Measurements from ENCODE around the gene TMEM221.

Gene TMEM221

GRCh38 chr19:17457616-17458015 is 9.1 kb upstream of the TMEM221 start:
- Histone ChIP-seq H3K4me1 (ENCODE audit: low read length) (peaks cover 6% of the 10 kb centered on the region; the same call in 1 of the 2 replicates), H3K9me3 (ENCODE audit: insufficient read depth, low read length) (no peaks in the 10 kb centered on the region), H4K20me1 (ENCODE audit: insufficient read depth, low read length) (no peaks in the 10 kb centered on the region), H3K79me2 (ENCODE audit: low read length) (no peaks in the 10 kb centered on the region), H3K4me2 (ENCODE audit: low read length) (no peak overlapping the region), H3K9ac (ENCODE audit: low read length) (no peak overlapping the region), H2AFZ (ENCODE audit: low read depth, low read length) (no peak overlapping the region), H3K27me3 (ENCODE audit: low read depth, low read length) (peaks cover 14% of the 10 kb centered on the region), H3K4me3 (ENCODE audit: low read length) (no peak overlapping the region), H3K27ac (ENCODE audit: low read length) (no peak overlapping the region), H3K36me3 (replicated peaks; ENCODE audit: low read depth, low read length) (no peaks in the 10 kb centered on the region)
- no peak for TF ChIP-seq EZH2phosphoT487 (IDR thresholded peaks at IDR 0.05; ENCODE audit: low read depth)
- no peak for TF ChIP-seq CTCF (IDR thresholded peaks at IDR 0.05; ENCODE audit: low read depth, low read length)

- peaks cover 6% of the 10 kb centered on the region; the same call in 1 of the 2 replicates for H3K4me1 ChIP-seq (ENCODE audit: low read length)
- H3K79me2 ChIP-seq (ENCODE audit: low read length): no peaks in the 10 kb centered on the region
- TF ChIP-seq CTCF (IDR thresholded peaks at IDR 0.05; ENCODE audit: low read depth, low read length) (no peak), EZH2phosphoT487 (IDR thresholded peaks at IDR 0.05; ENCODE audit: low read depth) (no peak)
- H4K20me1 ChIP-seq (ENCODE audit: insufficient read depth, low read length): no peaks in the 10 kb centered on the region
- no peaks in the 10 kb centered on the region for H3K9me3 ChIP-seq (ENCODE audit: insufficient read depth, low read length)
- H3K36me3 ChIP-seq (replicated peaks; ENCODE audit: low read depth, low read length): no peaks in the 10 kb centered on the region
- no peak overlapping the region for H2AFZ ChIP-seq (ENCODE audit: low read depth, low read length)
- H3K27ac ChIP-seq (ENCODE audit: low read length): no peak overlapping the region
- H3K4me2 ChIP-seq (ENCODE audit: low read length): no peak overlapping the region
- H3K9ac ChIP-seq (ENCODE audit: low read length): no peak overlapping the region
- H3K27me3 ChIP-seq (ENCODE audit: low read depth, low read length): peaks cover 14% of the 10 kb centered on the region
- H3K4me3 ChIP-seq (ENCODE audit: low read length): no peak overlapping the region
These were observed 7.7 kb upstream of the TMEM221 start for GRCh38 chr19:17456127-17456526.

DNA sequence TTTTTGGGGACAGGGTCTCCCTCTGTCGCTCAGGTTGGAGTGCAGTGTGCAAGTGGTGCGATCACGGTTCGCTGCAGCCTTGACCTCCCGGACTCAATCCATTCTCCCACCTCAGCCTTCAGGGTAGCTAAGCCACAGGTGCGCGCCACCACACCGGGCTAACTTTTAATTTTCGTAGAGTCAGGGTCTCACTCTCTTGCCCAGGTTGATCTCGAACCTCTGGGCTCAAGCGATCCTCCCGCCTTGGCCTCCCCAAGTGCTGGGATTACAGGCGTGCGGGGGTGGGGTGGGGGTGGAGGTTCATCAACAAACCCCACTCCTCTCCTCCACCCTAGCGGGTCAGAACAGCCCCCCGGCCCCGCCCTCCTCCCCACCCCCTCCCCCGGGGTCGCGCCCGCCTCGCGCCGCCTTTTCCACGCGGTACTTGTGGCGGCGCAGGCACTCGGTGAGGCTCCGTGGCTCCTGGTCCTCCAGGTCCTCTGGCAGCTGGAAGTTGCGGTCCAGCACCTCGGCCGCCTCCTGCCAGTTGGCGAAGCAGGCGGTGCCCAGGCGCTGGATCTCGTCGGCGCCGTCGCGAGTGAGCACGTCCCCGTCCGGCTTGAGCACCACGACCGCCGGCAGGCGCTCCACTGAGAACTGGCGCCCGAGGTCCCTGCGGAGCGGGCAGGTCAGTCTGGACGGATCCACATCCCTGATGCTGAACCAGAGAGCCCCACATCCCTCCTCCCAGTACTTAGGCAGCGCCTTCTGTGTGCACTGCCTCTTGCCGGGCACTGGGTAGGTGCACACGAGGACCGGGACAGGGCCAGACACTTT is 7.0 kb upstream of the TMEM221 start:
- H3K9ac ChIP-seq (ENCODE audit: low read length): no peak overlapping the region
- no peak overlapping the region for H3K27ac ChIP-seq (ENCODE audit: low read length)
- H3K9me3 ChIP-seq (ENCODE audit: insufficient read depth, low read length): no peaks in the 10 kb centered on the region
- H3K79me2 ChIP-seq (ENCODE audit: low read length): no peaks in the 10 kb centered on the region
- H3K4me1 ChIP-seq (ENCODE audit: low read length): peaks cover 6% of the 10 kb centered on the region; the same call in 1 of the 2 replicates
- no peaks in the 10 kb centered on the region for H4K20me1 ChIP-seq (ENCODE audit: insufficient read depth, low read length)
- H2AFZ ChIP-seq (ENCODE audit: low read depth, low read length): no peak overlapping the region
- H3K27me3 ChIP-seq (ENCODE audit: low read depth, low read length): peaks cover 14% of the 10 kb centered on the region
- H3K4me3 ChIP-seq (ENCODE audit: low read length): no peak overlapping the region
- no peaks in the 10 kb centered on the region for H3K36me3 ChIP-seq (replicated peaks; ENCODE audit: low read depth, low read length)
- H3K4me2 ChIP-seq (ENCODE audit: low read length): no peak overlapping the region
- TF ChIP-seq EZH2phosphoT487 (IDR thresholded peaks at IDR 0.05; ENCODE audit: low read depth) (no peak), CTCF (IDR thresholded peaks at IDR 0.05; ENCODE audit: low read depth, low read length) (no peak)

DNA sequence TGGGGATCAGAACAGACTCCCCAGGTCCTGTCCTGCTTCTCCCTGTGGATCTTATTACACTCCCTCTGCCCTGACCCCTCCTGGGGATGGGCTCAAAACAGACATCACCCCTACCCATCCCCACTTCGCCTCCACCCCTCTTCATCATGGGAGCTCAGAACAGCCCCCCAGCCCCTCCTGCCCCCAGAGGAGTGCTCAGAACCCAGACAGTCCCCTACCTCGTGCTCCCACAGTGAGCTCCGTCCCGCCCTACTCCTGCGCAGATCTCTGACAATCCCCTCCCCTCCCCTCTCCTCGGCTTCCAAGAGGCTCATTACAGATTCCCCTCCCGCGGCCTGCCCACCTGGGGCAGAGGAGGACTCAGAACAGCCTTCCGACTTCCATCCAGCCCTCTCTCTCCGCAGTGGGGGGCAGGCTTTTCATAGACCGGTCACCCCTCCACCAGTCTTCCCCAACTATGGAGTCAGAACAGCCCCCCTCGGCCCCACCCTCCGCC is 6.2 kb upstream of the TMEM221 start:
- no peak overlapping the region for H2AFZ ChIP-seq (ENCODE audit: low read depth, low read length)
- H3K4me3 ChIP-seq (ENCODE audit: low read length): no peak overlapping the region
- no peaks in the 10 kb centered on the region for H3K36me3 ChIP-seq (replicated peaks; ENCODE audit: low read depth, low read length)
- TF ChIP-seq CTCF (IDR thresholded peaks at IDR 0.05; ENCODE audit: low read depth, low read length) (no peak), EZH2phosphoT487 (IDR thresholded peaks at IDR 0.05; ENCODE audit: low read depth) (no peak)
- H4K20me1 ChIP-seq (ENCODE audit: insufficient read depth, low read length): no peaks in the 10 kb centered on the region
- H3K27ac ChIP-seq (ENCODE audit: low read length): no peak overlapping the region
- H3K9me3 ChIP-seq (ENCODE audit: insufficient read depth, low read length): no peaks in the 10 kb centered on the region
- peaks cover 20% of the 10 kb centered on the region for H3K27me3 ChIP-seq (ENCODE audit: low read depth, low read length)
- H3K9ac ChIP-seq (ENCODE audit: low read length): no peak overlapping the region
- H3K79me2 ChIP-seq (ENCODE audit: low read length): no peaks in the 10 kb centered on the region
- no peak overlapping the region for H3K4me2 ChIP-seq (ENCODE audit: low read length)
- H3K4me1 ChIP-seq (ENCODE audit: low read length): peaks cover 6% of the 10 kb centered on the region; the same call in 1 of the 2 replicates

Data from OCI-LY3 (cell line).